GM19397 (cell line): ENCODE measurements around the gene FAM131B.
"Not testable (repeated sequence)": the region's sequence is repeated elsewhere in the genome, so short reads cannot be mapped to it uniquely, and the experiment has no call there.

ENCODE experiments used
- ATAC-seq: cut with Tn5 transposase; IDR thresholded peaks from one replicate; pipeline ENCODE4 v1.9.1; 2021; ENCODE audit warnings: mild to moderate bottlenecking, moderate library complexity; ENCODE audit not compliant: unreplicated experiment

The FAM131B gene

GRCh38 chr7:143395187-143396149 lies 33.0 kb upstream of the FAM131B start:
- ATAC-seq = no peak

- no peak for ATAC-seq
Observed at GRCh38 chr7:143394777-143395176, 32.3 kb upstream of the FAM131B start.

- no peak for ATAC-seq
Observed at GRCh38 chr7:143394068-143394467, 31.6 kb upstream of the FAM131B start.

- no peak for ATAC-seq
Observed at GRCh38 chr7:143393267-143394041, 30.9 kb upstream of the FAM131B start.

- no peak for ATAC-seq
Observed at GRCh38 chr7:143392875-143393266, 30.4 kb upstream of the FAM131B start.

- not testable (repeated sequence) for ATAC-seq
Observed at GRCh38 chr7:143392427-143392826, 29.9 kb upstream of the FAM131B start.

- no peak for ATAC-seq
Observed at GRCh38 chr7:143391462-143392404, 29.2 kb upstream of the FAM131B start.

GRCh38 chr7:143390773-143391317 lies 28.3 kb upstream of the FAM131B start:
- ATAC-seq = no peak

- no peak for ATAC-seq
Observed at GRCh38 chr7:143390104-143390772, 27.7 kb upstream of the FAM131B start.

GRCh38 chr7:143389316-143390103 lies 27.0 kb upstream of the FAM131B start:
- ATAC-seq = no peak

- no peak for ATAC-seq
Observed at GRCh38 chr7:143388491-143389101, 26.1 kb upstream of the FAM131B start.

GRCh38 chr7:143388051-143388450 lies 25.5 kb upstream of the FAM131B start:
- ATAC-seq = no peak

- no peak for ATAC-seq
Observed at GRCh38 chr7:143387156-143387975, 24.9 kb upstream of the FAM131B start.

GRCh38 chr7:143385891-143386781 lies 23.6 kb upstream of the FAM131B start:
- ATAC-seq = no peak

- no peak for ATAC-seq
Observed at GRCh38 chr7:143384661-143385631, 22.4 kb upstream of the FAM131B start.

- no peak for ATAC-seq
Observed at GRCh38 chr7:143384148-143384547, 21.6 kb upstream of the FAM131B start.
